Thyroid gland (tissue), 4 donors: ENCODE results near the gene PARP1. TPM values are rescaled to one million over a fixed set of nuclear protein-coding genes. Genes with fewer than 3 reads are reported as not detected.
"Not testable (repeated sequence)": the region's sequence is repeated elsewhere in the genome, so short reads cannot be mapped to it uniquely, and the experiment has no call there.

Experiments used
- DNase-seq, 2 donors: peaks; one replicate each; pipeline ENCODE4 v3.0.0-alpha.2; 2019
- H3K27ac ChIP-seq, 3 donors: fragments of 200-600 bp; sonication (generic); 1 replicate in 2 of 3; 2 replicates in 1 of 3; pipeline ENCODE4 v1.5.1; 2016 to 2019; ENCODE audit warnings: mild to moderate bottlenecking in 1 of 3, moderate library complexity in 1 of 3
- H3K27me3 ChIP-seq: fragments of 200-600 bp; sonication (generic); one replicate; pipeline ENCODE4 v1.5.1; 2019
- H3K36me3 ChIP-seq, 2 donors: fragments of 200-600 bp; sonication (generic); one replicate each; pipeline ENCODE4 v1.5.1; 2016 to 2019
- H3K4me1 ChIP-seq, 2 donors: fragments of 200-600 bp; sonication (generic); one replicate each; pipeline ENCODE4 v1.5.1; 2017 to 2019
- H3K4me3 ChIP-seq, 3 donors: fragments of 200-600 bp; sonication (generic); replicated peaks in 1 of 3; 1 replicate in 2 of 3; 2 replicates in 1 of 3; pipeline ENCODE4 v1.5.1; 2016; ENCODE audit warnings: mild to moderate bottlenecking in 1 of 3
- H3K9me3 ChIP-seq: fragments of 200-600 bp; sonication (generic); one replicate; pipeline ENCODE4 v1.5.1; 2017
- CTCF ChIP-seq, 6 experiments: fragments of 200-600 bp in 3 of 6; fragments of 450-650 bp in 3 of 6; sonication (generic) in 3 of 6; IDR thresholded peaks; one replicate each; pipeline ENCODE4 v1.5.1; 2016 to 2019; ENCODE audit warnings: antibody characterized with exemption in 6 of 6, mild to moderate bottlenecking in 2 of 6, inconsistent platforms in 1 of 6, moderate library complexity in 1 of 6
- POLR2A ChIP-seq, 2 donors: fragments of 450-650 bp; IDR thresholded peaks; one replicate each; pipeline ENCODE4 v1.6.1; 2017; ENCODE audit warnings: antibody characterized with exemption in 2 of 2, mild to moderate bottlenecking in 2 of 2, moderate library complexity in 1 of 2
- WGBS, 2 donors: methylation state at CpG; one replicate each; pipeline ENCODE4 v1.1.5; 2017; 5-methylcytosine and 5-hydroxymethylcytosine counted together
- intact Hi-C: fragments of 100-400 bp; cut with DNase I; formaldehyde crosslinking; loops from one replicate; pipeline ENCODE4 v1.15.1; 2023
- total RNA-seq, 4 donors: library from RNA; depleted of rRNA; stranded (reverse); fragments of >200 nt; gene quantifications; one replicate each; pipeline ENCODE4 v1.2.3, GENCODE V29; 2016

The PARP1 gene
- total RNA-seq, 4 donors from 2014 or later: 47.8 to 103 (median 90.5) TPM

- Histone ChIP-seq H3K9me3 (no peaks in the 10 kb centered on the region), H3K4me3 (no peak overlapping the region), H3K27me3 (no peaks in the 10 kb centered on the region), H3K27ac (no peak overlapping the region), H3K36me3 (no peaks in the 10 kb centered on the region), H3K4me1 (peaks cover 4 to 8% of the 10 kb centered on the region in 2 donors)
- intact Hi-C loops: no loop called here
- no peak for DNase-seq
- TF ChIP-seq POLR2A (IDR thresholded peaks at IDR 0.05): no peak
- no peak for TF ChIP-seq CTCF (IDR thresholded peaks at IDR 0.05)
- 81 to 90% methylated on average over 11 of the region's 11 CpGs for WGBS, 2 donors
Measured at GRCh38 chr1:226349081-226349480, 58.8 kb downstream of the PARP1 start.

GRCh38 chr1:226344441-226345259, 63.2 kb downstream of the PARP1 start:
- Histone ChIP-seq H3K36me3 (no peaks in the 10 kb centered on the region), H3K27me3 (no peaks in the 10 kb centered on the region), H3K27ac (no peak overlapping the region), H3K9me3 (no peaks in the 10 kb centered on the region), H3K4me3 (no peak overlapping the region), H3K4me1 (no peaks in the 10 kb centered on the region)
- intact Hi-C loops: no loop called here
- DNase-seq: no peak
- 63 to 65% methylated on average over 8 of the region's 8 CpGs for WGBS, 2 donors
- TF ChIP-seq POLR2A (IDR thresholded peaks at IDR 0.05) (no peak), CTCF (IDR thresholded peaks at IDR 0.05) (no peak)

- no peaks in the 10 kb centered on the region for H3K36me3 ChIP-seq
- TF ChIP-seq CTCF (IDR thresholded peaks at IDR 0.05): no peak
- no peak for TF ChIP-seq POLR2A (IDR thresholded peaks at IDR 0.05)
- H3K27me3 ChIP-seq: no peaks in the 10 kb centered on the region
- H3K27ac ChIP-seq: no peak overlapping the region
- no peaks in the 10 kb centered on the region for H3K9me3 ChIP-seq
- no peaks in the 10 kb centered on the region for H3K4me1 ChIP-seq
- no peak overlapping the region for H3K4me3 ChIP-seq
- no peak for DNase-seq
- 66 to 93% methylated on average over 2 of the region's 2 CpGs for WGBS, 2 donors
- intact Hi-C loops: no loop called here
Measured at GRCh38 chr1:226342656-226343055, 65.2 kb downstream of the PARP1 start.

- H3K27me3 ChIP-seq, DNase-seq, H3K4me3 ChIP-seq, H3K27ac ChIP-seq, H3K4me1 ChIP-seq, H3K36me3 ChIP-seq, H3K9me3 ChIP-seq, intact Hi-C loops: not testable (repeated sequence)
- WGBS, 2 donors: 90 to 94% methylated on average over 3 of the region's 3 CpGs
Measured at GRCh38 chr1:226340111-226340510, 67.8 kb downstream of the PARP1 start.

- intact Hi-C loops: no loop called here
- Histone ChIP-seq H3K27me3 (no peaks in the 10 kb centered on the region), H3K27ac (no peak overlapping the region), H3K4me3 (no peak overlapping the region), H3K9me3 (no peaks in the 10 kb centered on the region), H3K4me1 (no peaks in the 10 kb centered on the region), H3K36me3 (no peaks in the 10 kb centered on the region)
- WGBS, 2 donors: 81% methylated on average over 8 of the region's 8 CpGs
- TF ChIP-seq POLR2A (IDR thresholded peaks at IDR 0.05) (no peak), CTCF (IDR thresholded peaks at IDR 0.05) (no peak)
- DNase-seq: no peak
Measured at GRCh38 chr1:226337276-226337875, 70.5 kb downstream of the PARP1 start.
